Measurements from ENCODE around the gene TRIM38.
"Not testable (repeated sequence)": the region's sequence is repeated elsewhere in the genome, so short reads cannot be mapped to it uniquely, and the experiment has no call there.

Gene TRIM38

DNA sequence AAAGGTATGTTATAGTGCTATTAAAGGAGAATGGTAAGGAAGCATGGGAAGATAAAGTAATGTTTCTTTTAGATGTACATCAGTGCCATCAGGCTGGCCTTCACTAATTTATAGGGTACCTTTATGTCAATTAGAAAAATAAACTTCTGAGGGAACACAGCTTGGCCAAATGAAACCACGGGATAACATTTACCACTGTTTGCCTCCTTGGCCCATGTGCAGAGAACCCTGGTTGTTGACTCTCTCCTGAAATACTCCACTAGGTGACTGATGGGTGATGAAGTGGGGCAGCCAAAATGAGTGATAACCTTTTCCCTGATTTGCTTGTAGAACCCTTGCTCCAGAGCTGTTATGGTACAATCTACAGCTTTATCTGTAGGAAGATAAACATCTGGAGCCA is 9.5 kb downstream of the TRIM38 start:
- no peak for DNase-seq

DNA sequence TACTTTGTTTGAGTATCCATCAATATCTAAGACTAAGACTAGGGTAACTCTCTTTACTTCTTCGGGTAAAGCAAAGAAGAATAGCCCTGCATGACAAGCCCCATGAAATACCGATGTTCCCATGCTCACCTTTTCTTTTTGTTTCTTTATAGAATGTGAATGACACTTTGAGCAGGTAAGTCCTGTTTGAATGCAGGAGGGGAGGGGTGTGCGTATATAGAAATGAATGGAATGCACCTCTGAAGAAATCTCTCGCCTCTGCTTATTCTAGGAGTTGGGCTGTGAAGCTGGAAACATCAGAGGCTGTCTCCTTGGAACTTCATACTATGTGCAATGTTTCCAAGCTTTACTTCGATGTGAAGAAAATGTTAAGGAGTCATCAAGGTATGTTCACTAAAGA is 10.3 kb downstream of the TRIM38 start:
- DNase-seq = no peak

DNA sequence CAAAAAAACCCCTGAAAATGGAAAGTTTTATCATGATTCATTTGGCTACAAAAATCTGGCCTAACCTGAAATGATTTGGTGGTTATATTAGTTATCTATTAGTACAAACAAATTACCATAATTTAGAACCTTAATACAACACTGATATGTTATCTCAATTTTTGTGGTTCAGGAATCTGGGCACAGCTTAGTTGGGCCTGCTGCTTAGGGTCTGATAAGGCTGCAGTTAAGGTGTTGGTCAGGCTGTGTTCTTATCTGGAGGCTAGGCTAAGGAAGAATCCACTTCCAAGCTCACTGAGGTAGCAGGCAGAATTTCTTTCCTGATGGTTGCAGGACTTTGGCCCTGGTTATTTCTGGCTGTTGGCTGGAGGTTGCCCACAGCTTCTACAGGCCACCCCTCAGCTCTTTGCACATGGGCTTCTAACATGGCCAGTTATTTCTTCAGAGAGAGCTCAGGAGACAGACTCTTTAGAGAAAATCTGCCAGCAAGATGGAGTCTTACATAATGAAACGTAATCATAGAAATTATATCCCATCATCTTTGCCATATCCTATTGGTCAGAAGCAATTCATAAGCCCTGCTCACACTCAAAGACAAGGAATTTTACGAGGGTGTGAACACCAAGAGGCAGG is 11.4 kb downstream of the TRIM38 start:
- no peak for DNase-seq

DNA sequence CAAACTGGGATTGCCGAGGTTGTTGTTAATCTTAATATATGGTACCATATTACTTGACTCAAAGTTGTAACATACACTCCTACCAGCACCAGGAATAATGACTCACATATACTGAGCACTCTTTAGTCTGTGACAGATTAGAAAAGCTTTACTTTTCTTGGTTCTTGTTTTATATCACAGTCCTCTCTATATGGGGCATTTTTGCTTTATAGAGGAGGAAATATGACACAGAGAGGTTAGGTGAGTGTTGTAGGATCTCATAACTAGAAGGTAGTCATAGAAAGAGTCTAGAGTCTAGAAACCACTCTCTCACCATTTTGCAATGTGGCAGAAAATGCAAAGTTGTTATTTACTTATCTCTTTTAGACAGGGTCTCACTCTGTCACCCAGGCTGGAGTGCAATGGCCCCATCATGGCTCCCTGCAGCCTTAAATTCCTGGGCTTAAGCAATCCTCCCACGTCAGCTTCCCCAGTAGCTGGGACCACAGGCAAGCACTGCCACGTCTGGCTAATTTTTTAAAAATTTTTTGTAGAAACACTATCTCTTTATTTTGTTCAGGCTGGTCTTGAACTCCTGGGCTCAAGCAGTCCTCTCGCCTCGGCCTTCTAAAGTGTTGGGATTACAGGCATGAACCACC is 13.4 kb downstream of the TRIM38 start:
- DNase-seq = no peak

DNA sequence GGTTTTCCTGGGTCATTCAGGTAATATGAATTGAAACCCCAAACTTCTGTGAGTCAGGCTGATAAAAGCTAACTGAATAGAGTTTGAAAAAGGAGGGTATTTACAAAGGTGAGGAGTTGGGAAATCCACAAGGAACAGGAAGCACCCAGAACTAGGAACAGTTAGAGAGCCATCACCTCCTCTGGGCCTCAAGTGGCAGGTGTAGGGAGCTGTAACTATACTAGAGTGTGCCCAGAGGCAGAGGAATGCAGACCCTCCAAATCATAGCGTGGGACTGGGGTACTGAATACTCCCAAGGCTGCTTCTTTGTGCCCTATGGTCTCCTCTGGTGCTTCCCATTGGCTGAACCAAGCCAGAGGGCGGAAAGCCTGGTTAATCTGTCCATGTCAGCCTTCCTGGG is 18.3 kb downstream of the TRIM38 start:
- no peak for DNase-seq

DNA sequence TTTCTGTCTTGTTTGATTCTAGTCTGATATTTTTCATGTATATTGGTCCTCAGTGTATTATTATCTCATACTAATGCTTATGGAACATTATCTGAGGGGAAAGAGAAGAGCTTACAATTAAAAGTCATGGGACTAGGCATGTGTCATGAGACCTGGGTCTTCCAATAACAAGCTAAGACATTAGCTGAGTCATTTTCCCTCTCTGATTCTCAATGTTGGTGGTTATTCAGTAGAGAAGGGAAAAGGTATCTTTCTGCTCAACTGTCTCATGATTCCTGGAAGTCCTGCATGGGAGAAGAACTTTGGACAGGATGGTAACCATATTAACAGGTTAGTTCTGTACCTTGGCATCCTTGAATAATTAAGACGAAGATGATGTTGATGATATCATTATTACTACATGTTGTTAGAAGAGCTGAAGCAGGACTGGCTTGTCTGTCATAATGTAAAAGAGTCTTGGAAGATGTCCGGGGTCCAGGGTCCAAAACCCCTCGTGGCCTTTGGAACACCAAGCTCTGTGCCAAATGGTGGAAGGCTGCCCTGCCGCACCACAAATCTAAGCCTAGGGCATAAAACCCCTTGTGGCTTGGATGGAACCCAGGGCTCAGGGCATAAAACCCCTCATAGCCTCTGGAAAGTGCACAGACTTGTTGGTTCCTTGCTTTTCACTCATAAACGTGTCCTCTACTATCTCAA is 19.1 kb downstream of the TRIM38 start:
- DNase-seq = no peak

DNA sequence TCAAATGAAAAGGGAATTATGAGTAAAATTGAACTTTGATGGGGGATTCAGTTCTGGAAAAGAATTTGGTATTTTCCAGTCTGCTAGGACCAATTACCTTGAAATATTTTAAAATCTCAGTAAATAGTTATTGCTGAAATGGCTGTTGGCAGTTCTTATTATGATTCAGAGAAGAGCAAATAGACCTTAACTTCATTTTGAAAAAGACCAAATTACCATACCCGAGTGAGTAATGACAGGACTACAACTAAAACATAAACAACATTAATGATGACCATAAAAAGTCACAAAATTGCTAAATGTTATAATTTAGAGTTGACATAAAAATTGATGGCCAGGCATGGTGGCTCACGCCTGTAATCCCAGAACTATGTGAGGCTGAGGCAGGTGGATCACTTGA is 21.7 kb downstream of the TRIM38 start:
- DNase-seq = no peak

DNA sequence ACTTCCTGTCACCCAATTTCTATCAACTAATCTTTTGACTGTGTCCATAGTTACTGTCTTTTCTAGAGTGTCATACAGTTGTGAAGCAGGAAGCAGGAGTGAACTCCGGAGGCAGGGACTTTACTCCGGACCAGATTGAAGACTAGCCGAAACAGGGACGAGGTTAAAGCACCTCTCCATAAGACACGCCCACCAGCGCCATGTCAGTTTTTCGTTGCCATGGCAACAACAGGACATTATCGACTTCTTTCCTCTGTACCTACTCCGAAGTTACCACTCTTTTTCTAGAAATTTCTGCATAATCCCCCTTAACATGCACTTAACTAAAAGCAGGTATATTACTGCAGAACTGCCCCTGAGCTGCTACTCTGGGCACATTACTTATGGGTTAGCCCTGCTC is 25.2 kb downstream of the TRIM38 start:
- no peak for DNase-seq

DNA sequence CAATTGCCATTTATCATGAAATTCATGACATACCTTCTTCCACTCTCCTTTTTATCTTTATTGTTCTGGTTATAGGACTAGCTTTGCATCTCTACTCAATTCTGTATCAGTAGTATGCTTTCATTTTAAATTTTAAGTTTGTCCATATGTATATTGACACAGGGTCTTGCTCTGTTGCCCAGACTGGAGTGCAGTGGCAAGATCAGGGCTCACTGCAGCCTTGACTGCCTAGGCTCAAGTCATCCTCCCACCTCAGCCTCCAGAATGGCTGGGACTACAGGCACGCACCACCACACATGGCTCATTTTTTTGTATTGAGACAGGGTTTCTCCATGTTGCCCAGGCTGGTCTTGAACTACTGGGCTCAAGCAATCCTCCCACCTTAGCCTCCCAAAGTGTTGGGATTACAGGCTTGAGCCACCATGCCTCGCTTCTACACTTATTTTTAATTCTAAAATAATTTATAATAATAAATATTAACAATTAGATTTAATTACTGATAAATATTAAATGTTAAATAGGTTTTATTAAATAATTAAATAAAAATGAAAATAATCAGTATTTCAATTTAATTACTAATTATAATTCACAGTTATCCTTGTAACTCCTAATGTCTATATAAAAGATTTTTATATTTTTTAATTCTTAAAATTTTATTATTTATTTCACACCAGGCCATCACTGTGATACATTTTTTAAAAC is 27.7 kb downstream of the TRIM38 start:
- DNase-seq = no peak

DNA sequence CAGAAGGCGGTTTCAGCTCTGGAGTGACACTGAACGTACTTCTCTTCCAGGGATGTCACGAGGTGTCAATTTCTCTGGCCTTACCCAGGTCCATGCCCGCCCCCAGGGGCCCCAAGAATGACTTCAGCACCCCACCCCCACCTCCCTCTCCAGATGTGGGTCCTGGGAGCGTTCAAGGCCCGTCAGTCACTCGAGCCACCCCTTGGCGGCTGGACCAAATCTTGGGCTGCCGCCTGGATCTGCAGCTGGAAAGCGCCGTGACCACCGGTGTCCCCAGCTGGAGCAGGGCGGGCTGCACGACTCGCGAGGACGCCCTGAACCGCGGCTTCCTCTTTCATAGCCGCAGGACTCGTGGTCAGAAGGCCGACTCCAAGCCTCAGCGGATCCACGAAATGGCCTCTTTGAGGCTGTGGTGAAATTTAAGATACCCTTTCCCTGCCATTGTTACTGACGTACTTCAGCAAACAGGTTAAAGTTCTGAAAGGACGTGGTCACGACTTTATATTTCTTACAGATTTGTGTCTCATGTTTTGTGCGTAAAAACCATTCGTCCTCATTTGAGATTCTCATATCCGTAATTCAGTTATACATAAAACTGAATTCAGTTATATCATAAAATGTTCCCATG is 29.3 kb downstream of the TRIM38 start:
- peak; percentile 58 for DNase-seq

DNA sequence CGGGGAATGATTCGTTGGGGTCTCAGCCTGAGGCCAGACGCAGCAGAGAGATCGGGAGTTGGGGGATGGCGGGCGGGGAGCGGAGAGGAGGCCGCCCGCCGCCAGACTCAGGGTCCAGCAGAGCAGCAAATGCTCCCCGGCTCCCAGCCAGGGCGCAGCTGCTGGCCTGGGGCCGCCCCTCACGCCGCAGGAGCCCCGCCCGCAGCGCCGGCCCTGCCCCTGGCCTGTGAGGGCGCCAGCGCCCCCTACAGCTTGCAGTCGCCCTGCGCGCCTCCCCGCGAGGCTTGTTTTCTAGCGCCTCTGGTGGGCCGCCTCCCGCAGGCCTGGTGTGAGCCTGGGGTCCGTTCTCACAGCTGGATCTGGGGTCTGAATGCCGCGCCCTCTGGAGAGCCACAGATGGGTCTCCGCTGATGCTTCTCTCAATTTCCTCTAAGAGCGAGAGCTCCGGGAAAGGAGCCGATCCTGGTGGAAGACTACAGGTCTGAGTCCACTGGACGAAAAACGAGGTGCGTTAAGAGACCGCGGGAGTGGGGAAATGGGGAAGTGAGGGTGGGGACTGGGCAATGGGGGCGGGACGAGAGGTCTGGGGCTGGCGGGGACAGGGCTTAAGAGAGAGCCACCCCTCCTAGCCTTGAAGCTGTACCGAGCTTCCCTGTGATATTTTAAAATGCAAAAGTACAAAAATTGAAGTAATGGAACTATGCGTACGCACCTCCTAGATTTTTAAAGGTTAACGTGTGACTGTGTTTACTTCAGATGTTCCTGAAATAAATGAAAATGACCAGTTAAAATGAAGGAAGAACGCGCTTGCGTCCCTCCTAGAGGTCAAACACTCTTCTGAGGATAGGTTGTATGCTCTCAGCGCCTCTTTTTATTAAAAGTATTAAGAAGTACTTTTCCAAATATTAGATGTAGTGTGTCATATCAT is 30.1 kb downstream of the TRIM38 start:
- peak; percentile 91 for DNase-seq

DNA sequence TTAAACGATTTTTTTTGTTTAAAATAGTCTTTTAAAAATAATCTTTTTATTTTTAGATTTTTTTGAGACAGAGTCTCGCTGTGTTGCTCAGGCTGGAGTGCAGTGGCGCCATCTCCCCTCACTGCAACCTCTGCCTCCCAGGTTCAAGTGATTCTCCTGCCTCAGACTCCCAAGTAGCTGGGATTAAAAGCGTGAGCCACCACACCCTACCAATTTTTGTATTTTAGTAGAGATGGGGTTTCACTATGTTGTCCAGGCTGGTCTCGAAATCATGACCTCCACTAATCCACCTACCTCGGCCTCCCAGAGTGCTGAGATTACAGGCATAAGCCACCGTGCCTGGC is 30.7 kb downstream of the TRIM38 start:
- DNase-seq = not testable (repeated sequence)

DNA sequence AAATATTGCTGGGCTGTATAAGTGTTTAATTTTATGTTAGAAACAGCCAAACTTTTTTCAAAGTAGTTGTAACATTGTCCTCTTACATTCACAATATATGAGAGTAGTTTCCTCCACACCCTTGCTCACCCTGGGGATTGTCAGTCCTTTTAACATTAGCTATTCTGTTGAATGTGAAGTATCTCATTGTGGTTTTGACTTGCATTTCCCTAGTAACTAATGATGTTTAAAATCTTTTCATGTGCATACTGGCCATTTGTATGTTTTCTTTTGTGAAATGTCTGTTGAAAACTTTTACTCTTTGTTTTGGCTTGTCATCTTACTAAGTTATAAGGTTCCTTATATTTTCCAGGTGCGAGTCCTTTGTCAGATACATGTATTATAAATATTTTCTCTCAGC is 32.9 kb downstream of the TRIM38 start:
- no peak for DNase-seq

DNA sequence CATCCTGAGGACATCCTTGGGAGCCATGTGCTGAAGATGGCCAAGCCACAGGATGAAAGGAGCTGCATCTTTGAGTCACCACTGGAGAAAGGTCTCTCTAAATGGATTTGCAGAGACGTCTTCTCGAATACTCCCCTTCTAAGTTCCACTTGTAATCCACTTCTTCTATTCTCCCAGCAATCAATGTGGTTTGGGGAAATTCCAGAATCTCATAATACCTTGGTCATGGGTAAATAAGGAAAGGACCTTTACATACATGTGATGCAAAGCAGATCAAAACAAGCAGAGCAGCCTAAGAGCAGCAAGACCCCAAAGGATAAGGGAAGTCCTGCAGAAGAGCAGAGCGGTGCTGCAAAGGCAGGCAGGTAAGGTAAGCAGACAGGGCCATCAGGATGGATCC is 35.3 kb downstream of the TRIM38 start:
- DNase-seq = no peak

DNA sequence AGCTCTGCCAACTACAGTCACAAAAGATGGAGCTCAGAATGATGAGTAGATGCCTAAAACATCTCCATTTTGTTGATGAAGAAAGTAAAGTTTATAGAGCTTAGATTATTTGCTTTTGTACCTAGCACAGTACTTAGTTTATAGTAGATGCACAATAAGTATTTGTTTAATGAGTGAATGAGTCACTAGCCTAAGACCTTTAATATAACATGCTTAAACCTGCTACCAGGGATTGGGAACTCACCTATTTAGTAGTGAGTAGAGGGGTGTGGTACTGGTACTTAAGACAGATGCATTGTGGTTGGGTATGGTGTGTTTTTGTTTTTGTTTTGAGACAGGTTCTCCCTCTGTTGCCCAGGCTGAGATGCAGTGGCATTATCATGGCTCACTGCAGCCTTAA is 35.8 kb downstream of the TRIM38 start:
- DNase-seq = no peak

DNA sequence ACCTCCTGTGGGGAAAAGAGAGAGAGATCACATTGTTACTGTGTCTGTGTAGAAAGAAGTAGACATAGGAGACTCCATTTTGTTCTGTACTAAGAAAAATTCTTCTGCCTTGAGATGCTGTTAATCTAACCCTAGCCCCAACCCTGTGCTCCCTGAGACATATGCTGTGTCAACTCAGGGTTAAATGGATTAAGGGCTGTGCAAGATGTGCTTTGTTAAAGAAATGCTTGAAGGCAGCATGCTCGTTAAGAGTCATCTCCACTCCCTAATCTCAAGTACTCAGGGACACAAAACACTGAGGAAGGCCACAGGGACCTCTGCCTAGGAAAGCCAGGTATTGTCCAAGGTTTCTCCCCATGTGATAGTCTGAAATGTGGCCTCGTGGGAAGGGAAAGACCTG is 36.6 kb downstream of the TRIM38 start:
- not testable (repeated sequence) for DNase-seq

DNA sequence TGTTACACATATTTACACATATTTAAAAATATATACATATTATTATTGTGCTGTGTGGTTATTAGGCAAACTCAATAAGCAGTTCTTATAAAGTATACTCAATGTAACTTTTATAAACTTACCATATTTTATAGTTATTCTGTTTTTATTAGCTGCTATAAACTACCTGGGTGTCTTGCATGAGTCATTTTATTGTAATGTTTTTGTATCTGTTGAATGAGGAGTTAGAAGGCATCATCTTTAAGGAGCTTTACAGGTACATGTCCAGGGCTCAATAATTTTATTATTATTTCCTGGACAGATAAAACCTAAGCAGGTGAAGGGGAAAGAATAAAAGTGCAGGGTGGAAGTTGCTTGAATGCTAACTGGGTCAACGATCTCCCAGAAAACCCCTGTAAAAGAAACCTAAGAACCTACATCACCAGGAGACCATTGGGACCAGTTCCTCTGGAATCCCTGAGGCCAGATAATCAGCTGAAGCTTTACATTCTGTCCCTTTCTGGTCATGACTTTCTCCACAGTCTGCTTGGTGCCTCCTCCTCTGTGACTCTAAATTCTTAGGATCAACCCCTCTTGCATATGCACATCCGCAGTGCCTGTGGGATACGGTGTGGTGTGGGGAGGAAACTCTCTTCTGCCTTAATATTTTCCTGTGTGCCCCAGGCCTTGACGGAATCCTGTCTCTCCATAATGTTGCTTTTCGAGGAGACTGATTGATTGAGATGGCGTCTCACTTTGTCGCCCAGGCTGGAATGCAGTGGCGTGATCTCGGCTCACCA is 38.0 kb downstream of the TRIM38 start:
- DNase-seq = no peak

DNA sequence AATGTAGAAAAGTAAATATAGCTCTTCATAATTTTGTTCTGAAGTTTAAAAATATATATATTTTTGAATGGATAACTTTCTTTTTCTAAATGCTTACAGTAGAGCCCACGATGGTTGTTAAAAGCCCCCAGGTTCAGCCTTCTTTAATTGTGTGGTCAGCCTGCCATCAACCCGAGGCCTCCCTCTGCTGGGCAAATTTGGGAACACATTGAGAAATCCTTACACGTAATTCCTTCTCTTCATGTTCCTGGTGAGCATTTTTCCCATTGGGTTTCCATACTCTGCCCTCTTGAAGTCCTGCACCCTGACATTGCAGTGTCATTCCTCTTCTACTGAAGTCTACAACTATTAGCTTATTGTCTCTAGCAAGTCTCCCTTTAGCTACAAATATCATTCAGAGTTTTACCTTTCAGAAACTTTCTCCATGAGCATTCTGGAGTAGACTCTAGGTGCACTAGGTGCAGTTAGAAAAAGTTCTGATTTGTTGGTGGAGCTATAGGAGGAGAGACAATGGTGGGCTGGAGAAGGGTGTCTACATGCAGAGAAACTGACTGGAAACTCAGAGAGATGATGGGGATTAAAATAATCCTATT is 40.6 kb downstream of the TRIM38 start:
- peak; percentile 56 for DNase-seq

DNA sequence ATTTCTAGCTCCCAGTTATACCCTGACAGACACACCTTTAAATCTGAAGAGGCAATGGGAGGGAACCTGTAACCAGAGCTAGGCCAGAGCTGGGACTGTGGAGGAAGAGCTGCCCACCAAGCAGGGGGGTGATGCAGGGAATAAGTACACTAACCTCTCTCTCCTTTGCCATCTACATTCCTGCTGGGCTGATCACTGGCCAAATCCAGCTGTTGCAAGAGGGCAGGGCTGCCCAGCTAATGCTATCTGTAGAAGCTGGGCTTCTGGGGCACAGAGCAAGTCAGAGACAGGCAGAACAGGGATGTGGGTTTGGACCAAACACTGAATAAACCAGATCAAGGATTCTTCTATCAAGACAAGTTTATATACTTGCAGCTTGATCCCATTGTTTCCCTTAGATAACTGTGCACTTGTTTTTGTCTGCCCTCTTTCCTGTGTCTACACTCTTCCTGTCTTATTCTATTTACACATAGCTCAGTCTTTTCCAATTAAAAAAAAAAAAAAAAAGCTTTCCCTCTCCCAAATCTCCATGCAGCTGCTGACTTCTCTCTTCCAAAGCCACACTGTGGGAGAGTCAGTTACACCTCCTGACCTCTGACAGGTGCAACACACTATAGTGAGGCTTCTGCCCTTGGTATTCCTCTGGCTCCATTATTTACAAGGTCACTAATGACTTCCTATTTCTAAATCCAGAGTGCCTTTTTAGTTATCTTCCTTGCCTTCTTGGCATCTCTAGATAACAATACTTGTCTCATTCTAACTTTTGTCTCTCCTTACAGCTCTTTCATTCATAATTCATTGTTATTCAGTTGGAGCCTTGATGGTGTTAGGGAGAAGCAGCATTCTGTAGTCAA is 43.7 kb downstream of the TRIM38 start:
- DNase-seq = no peak

DNA sequence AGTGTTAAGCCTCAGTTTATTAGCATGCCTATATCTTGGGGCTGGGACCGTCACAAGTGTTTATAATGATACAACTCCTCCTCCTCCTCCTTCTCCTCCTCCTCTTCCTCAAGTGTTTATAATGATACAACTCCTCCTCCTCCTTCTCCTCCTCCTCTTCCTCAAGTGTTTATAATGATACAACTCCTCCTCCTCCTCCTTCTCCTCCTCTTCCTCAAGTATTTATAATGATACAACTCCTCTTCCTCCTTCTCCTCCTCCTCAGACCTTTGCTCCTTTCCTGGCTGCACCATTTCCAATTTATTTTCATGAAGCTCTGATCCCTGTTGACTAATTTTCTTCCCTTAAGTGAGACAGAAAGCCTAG is 44.3 kb downstream of the TRIM38 start:
- DNase-seq = not testable (repeated sequence)
